ENCODE measurements around the gene CLCA1.

Gene CLCA1

DNA sequence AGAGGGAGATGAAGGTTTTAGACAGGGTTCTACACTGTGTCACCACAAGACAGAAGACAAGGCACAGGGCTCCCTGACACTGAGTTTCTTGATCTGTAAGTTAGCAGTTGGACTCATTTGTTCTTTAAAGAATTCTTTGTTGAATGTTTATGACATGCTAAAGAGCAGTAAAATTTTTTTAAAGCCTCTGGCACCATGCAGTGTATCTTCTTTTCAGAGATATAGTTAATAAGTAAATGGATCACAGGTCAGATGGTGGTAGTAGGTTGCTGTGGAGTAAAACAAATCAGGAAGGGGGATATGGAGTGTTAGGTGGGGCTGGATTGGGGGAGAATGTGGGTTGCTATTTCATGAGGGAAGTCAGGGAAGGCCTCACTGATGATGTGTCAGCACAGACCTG lies 80.1 kb downstream of the CLCA1 start:
- DNase-seq, result no peak
